WERI-Rb-1 (cell line): ENCODE results near the gene ABCC8.

ENCODE experiments used
- DNase-seq: peaks from one replicate; pipeline ENCODE4 v3.0.0-alpha.2; 2020
- H3K27ac ChIP-seq: fragments of 250-450 bp; sonication (Bioruptor Pico); 2 replicates; pipeline ENCODE4 v1.5.1; 2020; ENCODE audit warnings: mild to moderate bottlenecking, moderate library complexity
- H3K27me3 ChIP-seq: fragments of 250-450 bp; sonication (Bioruptor Pico); 2 replicates; pipeline ENCODE4 v1.5.1; 2021; ENCODE audit warnings: mild to moderate bottlenecking, low read depth, moderate library complexity; ENCODE audit not compliant: insufficient read depth, severe bottlenecking
- H3K36me3 ChIP-seq: fragments of 250-450 bp; sonication (Bioruptor Pico); 2 replicates; pipeline ENCODE4 v1.5.1; 2020; ENCODE audit warnings: mild to moderate bottlenecking, moderate library complexity
- H3K4me3 ChIP-seq: 2 replicates; pipeline ENCODE4 v1.5.1; 2011; ENCODE audit warnings: low read depth, mild to moderate bottlenecking, control low read depth, low read length
- H3K9me3 ChIP-seq: fragments of 250-450 bp; sonication (Bioruptor Pico); 2 replicates; pipeline ENCODE4 v1.5.1; 2021; ENCODE audit warnings: mild to moderate bottlenecking, moderate library complexity; ENCODE audit not compliant: severe bottlenecking
- TF ChIP-seq, protein P1 (sequence below): IDR thresholded peaks from 2 replicates; pipeline ENCODE4 v1.5.1; 2011; ENCODE audit warnings: low read depth, mild to moderate bottlenecking, control low read depth, inconsistent platforms, low read length

The ABCC8 gene

DNA sequence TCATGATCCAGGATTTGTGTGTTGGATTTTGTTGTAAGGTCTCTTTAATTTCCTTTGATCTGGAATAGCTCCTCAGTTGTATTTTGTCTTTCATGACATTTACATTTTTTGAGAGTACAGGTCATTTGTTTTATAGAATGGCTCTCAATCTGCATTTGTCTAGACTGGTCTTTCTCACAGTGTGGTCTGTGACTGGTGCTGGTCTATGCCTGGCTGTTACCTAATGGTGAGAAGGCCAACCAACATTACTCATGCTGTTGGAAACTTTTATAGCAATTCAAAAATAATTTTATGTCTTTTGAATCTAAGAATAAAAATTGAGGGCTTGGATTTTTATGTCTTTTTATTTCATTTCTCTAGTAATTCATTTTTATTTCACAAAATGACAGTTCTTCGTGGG lies 129.0 kb downstream of the ABCC8 start:
- H3K27ac ChIP-seq = no peak overlapping the region
- TF ChIP-seq, protein P1, sequence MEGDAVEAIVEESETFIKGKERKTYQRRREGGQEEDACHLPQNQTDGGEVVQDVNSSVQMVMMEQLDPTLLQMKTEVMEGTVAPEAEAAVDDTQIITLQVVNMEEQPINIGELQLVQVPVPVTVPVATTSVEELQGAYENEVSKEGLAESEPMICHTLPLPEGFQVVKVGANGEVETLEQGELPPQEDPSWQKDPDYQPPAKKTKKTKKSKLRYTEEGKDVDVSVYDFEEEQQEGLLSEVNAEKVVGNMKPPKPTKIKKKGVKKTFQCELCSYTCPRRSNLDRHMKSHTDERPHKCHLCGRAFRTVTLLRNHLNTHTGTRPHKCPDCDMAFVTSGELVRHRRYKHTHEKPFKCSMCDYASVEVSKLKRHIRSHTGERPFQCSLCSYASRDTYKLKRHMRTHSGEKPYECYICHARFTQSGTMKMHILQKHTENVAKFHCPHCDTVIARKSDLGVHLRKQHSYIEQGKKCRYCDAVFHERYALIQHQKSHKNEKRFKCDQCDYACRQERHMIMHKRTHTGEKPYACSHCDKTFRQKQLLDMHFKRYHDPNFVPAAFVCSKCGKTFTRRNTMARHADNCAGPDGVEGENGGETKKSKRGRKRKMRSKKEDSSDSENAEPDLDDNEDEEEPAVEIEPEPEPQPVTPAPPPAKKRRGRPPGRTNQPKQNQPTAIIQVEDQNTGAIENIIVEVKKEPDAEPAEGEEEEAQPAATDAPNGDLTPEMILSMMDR = no peak
- no peaks in the 10 kb centered on the region; the same call in 1 of the 2 replicates for H3K36me3 ChIP-seq
- H3K27me3 ChIP-seq = peaks cover 7% of the 10 kb centered on the region
- no peak overlapping the region for H3K4me3 ChIP-seq
- no peaks in the 10 kb centered on the region for H3K9me3 ChIP-seq
- no peak for DNase-seq

DNA sequence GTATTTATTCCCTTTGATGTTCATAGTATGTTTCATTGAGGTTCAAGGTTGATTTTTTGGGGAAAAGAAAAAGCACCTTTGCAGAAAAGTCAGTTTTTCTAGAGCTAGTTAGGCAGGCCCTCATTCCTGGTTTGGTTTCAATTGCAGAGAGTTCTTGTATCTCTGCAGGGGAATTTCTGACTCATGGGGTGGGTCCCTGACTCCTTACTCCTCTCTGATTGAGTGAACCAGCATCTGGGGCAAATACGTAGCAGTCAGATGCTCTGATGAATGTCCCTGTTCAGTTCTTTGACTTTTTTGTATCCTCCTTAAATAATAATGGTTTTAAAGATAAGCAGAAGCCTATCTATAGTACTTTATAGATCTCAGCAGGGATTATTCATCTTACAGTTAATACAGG lies 132.7 kb downstream of the ABCC8 start:
- TF ChIP-seq, protein P1 = no peak
- Histone ChIP-seq H3K4me3 (no peak overlapping the region), H3K27me3 (no peaks in the 10 kb centered on the region), H3K9me3 (no peaks in the 10 kb centered on the region), H3K36me3 (no peaks in the 10 kb centered on the region; the same call in 1 of the 2 replicates), H3K27ac (no peak overlapping the region)
- no peak for DNase-seq

DNA sequence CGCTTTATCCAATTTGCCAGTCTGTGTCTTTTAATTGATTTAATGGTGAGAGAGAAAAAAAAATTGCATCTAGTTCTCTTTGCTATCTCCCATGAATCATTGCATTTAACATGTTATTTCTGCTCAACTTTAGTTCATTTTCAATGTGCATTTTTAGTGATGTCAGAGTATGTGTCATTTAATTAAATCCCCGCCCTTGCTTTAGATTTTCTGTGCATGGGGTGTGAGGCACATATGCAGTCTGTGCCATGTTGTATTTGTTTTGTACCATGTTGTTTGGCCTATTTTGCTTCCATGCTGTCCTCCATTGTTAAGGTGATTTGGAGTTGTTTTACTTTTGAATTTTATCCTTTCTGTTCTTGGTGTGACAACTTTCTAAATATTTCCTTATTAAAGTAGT lies 133.4 kb downstream of the ABCC8 start:
- Histone ChIP-seq H3K27me3 (no peaks in the 10 kb centered on the region), H3K9me3 (no peaks in the 10 kb centered on the region), H3K36me3 (no peaks in the 10 kb centered on the region; the same call in 1 of the 2 replicates), H3K27ac (no peak overlapping the region), H3K4me3 (no peak overlapping the region)
- TF ChIP-seq, protein P1 = no peak
- no peak for DNase-seq
